HG02973 (cell line): ENCODE results near the gene GRAMD1C.

Experiments used
- ATAC-seq: cut with Tn5 transposase; IDR thresholded peaks from one replicate; pipeline ENCODE4 v1.9.1; 2021; ENCODE audit warnings: moderate library complexity; ENCODE audit not compliant: unreplicated experiment

Gene GRAMD1C

GRCh38 chr3:113947372-113948014 is 108.9 kb downstream of the GRAMD1C start, which contains the start of gene ZDHHC23:
Gene ZDHHC23 (plus strand): TSS chr3:113948013. CDS start chr3:113948803, 790 bp downstream.
- ATAC-seq, result peak; percentile 65

- ATAC-seq, result peak; percentile 38
Observed at GRCh38 chr3:113948015-113948917, 109.7 kb downstream of the GRAMD1C start.

GRCh38 chr3:113952921-113953320 is 114.3 kb downstream of the GRAMD1C start:
- no peak for ATAC-seq

GRCh38 chr3:113953677-113954076 is 115.1 kb downstream of the GRAMD1C start:
- no peak for ATAC-seq

- no peak for ATAC-seq
Observed at GRCh38 chr3:113954091-113954685, 115.6 kb downstream of the GRAMD1C start.

GRCh38 chr3:113963879-113964278 is 125.3 kb downstream of the GRAMD1C start:
- no peak for ATAC-seq

- ATAC-seq, result no peak
Observed at GRCh38 chr3:113966172-113966571, 127.6 kb downstream of the GRAMD1C start.

- ATAC-seq, result no peak
Observed at GRCh38 chr3:113968986-113969385, 130.4 kb downstream of the GRAMD1C start.

GRCh38 chr3:113977822-113978221 is 139.2 kb downstream of the GRAMD1C start:
- ATAC-seq, result no peak

GRCh38 chr3:113979916-113980315 is 141.3 kb downstream of the GRAMD1C start:
- no peak for ATAC-seq

- ATAC-seq, result no peak
Observed at GRCh38 chr3:113981803-113982202, 143.2 kb downstream of the GRAMD1C start.

GRCh38 chr3:113983544-113983943 is 145.0 kb downstream of the GRAMD1C start:
- ATAC-seq, result no peak

- ATAC-seq, result peak; percentile 84
Observed at GRCh38 chr3:113985541-113985940, 147.0 kb downstream of the GRAMD1C start.
